ENCODE results near the gene SYNE1.

Gene SYNE1

DNA sequence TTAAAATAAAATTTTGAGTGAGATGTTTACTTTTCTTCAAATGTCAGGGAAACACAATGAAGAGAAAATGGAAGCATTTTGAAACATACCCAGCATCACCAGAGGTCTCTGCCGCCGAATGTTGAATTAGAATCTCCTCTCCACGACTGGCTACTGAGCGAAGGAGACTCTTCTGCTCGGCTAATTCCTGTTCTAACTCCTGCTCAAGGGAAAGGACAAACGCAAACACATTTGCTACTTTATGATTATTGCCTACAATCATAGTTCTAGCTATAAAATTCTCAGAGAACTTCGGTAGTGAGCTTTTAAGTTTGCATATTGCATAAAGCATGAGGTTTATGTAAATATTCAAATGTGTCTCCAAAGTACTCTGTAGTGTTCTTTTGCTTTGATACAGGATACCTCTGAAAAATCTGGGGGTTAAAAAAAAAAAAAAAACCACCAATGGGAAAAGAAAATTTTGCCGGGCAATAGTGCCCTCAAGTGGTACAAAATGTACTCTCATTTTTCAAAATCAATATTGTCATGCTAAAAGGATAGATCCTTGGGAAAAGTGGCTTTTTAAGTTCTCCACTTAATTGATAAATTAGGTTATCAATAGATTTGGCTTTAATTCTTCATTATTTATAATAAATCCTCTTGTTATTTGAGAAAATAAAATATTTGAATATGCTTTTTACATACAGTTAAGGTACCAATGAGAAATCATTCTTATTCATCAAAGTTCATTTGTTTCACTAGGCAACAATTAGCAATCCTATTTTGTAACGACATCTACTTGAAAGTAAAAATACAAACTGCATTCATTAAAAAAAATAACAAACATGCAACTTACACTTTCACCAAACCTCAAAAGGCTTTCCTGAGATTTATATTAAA is 369.0 kb downstream of the SYNE1 start:
- DNase-seq = peak; percentile 36

DNA sequence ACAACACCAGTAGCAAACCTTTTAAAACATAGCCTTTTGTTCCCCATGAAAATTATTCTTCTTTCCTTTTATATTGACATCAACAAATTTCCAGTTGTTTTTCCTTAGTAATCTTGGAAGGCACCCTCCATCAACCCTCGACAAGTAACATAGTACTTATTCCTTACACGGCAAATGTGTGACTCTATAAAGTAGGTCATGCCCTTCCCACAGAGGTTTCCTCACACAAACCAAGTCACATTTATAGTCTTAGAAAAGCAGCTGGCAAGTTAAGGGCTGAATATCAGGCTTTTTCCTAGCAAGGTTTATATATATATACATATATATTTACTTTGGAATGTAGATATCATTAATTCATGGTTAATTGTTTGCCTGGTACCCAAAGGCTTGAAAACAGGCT is 371.5 kb downstream of the SYNE1 start:
- DNase-seq = no peak

DNA sequence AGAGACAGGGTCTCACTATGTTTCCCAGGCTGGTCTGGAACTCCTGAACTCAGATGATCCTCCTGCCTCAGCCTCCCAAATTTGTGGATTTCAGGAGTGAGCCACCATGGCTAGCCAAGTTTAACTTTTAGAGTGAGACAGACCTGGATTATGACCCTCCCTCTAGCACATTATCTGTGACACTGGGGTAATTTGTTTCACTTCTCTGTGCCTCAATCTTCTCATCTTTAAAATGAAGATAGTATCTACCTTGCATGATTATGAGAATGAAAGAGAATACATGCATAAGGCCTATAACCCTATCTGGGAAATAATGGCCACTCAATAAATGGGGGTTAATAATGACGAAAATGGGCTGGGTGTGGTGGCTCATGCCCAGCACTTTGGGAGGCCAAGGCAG is 373.6 kb downstream of the SYNE1 start:
- DNase-seq = no peak

DNA sequence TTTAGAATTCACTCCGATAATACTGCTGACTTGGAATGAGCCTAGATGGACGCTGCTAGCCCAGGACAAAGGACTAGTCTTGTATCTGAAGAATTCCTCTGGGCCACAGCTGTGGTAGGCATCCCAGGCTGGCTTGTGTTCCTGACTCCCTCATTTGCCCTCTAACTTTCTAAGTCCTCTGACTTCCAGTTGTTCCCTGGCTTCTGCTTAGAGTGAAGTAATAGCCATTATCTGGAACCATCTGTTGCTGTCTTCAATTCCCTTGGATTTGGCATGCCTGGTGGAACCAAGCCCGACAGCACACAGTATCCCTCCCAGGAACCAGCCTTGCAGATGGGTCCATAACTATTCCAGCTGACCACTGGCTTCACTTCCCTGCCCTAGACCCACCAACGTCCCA is 376.0 kb downstream of the SYNE1 start:
- no peak for DNase-seq

DNA sequence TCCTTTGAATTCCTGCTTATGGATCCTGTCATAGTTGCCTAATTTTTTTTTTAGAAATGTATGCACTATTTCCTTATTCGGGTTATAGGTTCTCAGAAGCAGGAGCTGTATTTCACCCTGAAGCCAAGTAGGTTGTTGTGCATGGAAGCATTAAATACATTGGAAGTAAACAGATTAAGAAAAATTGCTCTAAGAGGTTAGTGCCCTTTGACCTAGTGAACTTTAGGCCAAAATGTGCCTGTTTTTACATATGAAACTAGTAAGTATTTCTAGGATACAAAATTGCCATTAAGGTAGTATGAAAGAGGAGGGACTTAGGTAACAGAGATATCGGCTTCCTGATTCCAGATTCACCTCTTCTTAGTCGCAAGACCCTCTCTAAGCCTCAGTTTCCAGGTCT is 377.9 kb downstream of the SYNE1 start:
- no peak for DNase-seq

DNA sequence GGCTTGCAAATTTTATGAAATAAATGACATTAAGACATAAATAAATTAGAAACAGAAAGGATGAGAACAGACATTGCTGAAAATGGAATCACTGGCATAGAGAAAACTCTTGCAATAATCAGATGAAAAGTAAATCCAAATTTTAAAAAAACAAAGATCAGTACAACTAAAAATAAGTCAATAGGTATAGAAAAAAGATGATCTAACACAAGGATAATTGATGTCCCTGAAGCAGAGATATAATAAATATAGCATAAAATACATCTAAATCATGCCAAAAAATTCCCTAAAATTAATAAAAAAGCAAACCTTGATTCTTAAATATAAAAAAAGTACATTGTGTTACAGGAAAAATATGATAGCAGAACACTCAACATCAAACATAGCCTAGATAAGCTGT is 379.6 kb downstream of the SYNE1 start:
- no peak for DNase-seq

DNA sequence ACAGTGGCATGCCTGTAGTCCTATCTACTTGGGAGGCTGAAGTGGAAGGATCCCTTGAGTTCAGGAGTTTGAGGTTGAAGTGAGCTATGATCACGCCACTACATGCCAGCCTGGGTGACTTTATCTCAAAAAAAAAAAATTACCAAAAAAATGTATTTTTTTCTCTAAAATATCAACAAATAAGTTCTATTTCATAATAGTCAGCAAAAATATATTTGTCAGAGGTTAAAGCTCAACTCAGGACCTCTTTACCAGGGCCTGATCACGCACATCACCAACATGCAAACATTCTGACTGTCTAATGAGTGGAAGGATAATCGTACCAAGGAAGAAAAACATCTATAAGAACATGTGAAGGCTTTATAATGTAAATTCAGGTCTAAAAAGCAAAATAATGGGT is 387.0 kb downstream of the SYNE1 start:
- no peak for DNase-seq

DNA sequence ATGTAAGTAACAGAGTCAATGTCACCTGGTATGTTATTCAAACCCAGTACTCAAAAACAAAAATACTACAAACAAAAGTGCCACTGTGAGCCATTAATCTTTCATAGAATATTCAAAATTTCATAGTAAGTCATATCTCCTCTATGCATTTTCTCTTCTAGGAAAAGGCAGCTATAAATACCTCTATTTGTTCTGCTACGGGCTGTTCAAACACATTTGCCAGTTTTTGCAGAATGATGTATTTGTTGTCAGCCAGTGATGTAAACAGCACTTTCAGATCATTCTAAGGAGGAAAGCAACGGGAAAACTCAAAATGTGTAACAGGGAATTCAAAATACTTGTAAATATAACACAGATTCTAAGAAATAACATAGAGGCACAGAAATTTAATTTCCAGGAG is 388.2 kb downstream of the SYNE1 start:
- DNase-seq = no peak

DNA sequence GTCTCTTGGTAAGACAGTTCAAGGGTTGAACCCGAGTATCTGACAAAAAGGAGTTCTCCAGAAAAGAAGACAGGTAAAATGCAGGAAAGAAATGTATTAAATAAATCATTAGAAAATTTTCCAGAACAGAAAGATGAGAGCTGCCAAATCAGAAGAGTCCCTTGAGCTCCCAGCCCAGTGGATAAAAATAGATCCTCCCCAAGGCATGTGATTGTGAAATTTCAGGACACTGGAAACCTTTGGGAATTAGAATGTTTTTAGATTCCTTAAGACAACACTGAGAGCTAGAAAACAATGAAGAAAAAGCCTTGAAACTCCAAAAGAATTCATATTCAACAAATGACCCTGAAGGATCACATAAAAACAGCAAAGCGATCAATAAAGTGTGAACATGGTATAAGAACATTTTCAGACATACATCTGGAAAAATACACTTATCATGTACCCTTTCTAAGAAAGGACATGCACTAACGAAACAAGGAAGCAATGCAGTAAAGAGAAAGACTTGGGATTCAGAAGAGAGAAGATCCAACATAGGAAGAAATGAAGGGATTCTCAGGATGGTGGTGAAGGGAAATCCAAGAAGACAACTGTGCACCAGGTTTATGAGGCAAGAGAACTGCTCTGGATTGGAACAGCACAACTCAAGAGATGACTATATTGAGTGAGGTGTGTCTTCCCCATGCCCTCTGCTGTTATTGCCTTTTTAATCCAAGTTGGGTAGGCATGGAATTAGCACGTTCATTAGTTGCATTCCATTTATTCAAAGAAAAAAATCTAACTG is 390.4 kb downstream of the SYNE1 start:
- no peak for DNase-seq

DNA sequence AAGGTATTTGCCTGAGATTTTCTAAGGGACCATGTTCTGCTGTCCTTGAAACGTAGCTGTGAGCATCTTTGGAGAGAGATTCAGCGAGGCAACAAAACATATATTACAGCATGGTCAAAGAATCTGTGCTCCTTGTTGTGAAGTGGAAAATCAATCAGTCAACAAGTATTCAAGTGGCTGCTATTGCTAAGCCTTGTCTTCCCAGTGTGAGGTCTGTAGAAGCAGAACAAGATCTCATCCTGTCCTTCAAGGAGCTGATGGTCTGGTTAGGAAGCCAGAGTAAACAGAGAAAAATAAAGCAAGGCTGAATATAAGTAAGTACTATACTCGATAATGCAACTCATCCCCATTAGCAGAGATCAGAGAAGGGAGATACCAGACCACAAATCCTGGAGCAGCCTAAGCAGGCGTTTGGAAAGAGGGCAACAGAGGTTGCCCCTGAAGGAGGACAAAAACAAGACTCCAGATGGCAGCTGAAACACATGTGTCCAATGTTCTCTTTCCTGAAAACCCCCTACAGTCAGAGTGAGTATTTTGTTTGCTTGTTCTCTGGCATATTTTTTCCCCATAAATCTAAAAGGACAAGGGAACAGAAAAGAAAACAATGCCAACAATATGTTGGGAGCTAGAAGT is 392.0 kb downstream of the SYNE1 start:
- no peak for DNase-seq

DNA sequence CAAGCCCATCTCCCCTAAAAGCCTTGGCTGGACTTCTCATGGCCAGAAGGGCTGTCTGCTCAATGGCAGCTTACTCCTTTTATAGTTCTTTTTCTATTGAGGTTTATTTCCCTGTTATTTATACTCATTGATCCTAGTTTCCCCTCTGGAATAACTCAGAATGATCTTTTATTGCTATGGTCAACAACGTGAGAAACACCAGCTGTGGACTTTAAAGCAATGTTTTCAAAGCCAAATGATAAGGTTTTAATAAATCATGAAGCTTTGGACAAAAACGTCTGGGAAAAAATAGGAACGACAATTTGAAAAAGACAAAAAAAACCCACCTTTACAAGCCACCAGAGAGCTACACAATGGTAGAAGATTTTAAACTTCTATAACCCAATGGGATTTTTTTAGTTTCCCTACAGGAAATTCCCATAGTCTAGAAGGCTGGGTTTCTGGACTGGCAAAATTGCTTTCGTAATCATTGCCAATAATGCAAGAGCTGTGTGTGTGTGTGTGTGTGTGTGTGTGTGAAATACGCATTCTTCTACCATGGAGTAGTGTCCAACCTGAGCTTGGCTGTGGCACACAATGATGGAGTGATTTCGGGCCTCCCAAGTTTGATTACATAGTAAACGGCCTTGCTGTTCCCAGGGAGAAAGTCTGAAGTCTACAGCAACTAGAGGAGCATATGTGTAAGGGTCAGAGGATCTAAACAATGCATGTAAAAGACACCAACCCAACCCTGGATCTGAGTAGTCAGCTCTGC is 396.0 kb downstream of the SYNE1 start:
- no peak for DNase-seq

DNA sequence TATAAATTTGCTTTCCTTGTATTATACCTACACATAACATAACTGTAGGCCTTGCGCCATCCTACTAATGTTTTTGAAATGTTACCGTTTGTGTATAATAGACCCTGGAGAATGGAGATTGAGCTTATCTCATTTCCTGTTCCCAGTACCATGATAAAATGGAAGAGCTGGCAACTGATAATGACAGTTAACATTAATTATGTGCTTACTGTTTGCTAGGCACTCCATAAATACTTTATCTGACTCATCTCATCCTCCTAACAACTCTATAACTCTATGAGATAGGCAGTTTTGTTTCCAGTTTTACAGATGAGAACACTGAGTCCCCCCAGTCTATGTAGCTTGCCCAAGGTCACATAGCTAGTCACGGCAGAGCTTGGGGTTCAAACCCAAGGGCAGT is 396.7 kb downstream of the SYNE1 start:
- no peak for DNase-seq

DNA sequence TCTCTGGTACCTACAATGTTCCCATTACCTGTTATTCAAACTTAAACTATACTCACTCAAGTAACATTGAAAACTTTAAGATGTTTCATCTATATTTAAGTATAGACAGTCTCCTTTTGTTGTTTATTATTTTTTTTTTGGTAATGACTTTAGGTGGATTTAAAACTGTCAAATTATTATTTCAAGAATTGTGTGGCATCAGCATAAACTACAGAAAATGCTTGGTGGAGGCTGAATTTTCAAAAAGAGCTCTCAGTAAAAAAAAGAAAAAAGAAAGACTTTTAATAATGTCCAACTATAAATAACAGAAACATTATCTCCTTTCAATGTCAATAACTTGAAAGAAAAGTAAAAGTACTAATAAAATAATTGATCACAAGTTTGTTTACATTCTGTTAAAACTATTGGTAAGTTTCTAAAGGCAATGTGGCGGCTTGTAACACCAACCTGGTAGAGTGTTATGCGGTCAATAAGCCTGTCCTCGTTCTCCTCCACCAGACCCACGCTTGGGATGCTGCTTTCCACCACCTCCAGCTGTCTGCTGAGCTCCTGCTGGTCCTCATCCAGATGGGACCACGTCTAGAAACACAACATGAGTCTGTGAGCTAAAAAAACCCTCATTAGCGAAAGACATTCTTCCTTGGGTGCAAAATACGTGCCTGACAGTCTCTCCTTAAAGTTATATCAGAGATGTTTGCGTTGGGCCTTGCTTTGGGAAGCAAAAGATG is 400.6 kb downstream of the SYNE1 start:
- no peak for DNase-seq

DNA sequence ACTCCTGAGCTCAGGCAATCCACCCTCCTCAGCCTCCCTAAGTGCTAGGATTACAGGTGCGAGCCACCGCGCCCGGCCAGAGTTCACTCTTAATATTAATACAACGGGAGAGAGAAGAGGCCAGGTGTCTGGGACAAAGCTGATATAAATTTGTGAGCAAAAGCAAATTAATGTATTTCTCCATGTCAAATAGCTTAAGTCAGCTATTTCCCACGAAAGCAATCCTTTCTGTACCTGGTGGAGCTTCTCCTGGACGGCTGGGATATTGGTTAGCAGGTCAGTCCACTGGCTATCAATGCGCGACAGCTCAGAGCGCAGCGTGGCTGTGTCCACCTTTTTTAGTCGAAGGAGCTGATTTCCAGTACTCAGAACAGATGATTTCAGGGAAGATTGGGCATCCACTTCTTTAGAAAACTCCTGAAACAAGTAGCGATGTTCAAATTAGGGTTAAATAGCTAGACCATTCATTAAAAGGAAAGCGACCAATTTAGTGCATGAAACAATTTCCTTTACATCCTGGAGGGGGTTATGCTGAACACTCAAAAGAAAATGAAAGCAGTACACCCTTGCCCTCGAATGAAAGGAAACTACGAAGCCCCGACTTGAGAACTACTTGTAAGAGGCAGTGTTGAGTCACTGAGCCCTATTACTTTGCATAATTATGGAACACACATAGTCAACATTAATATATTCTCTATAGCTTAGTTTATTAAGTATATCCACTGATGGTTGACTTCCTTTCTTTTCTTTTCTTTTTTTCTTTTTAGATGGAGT is 403.4 kb downstream of the SYNE1 start:
- DNase-seq = peak; percentile 47

DNA sequence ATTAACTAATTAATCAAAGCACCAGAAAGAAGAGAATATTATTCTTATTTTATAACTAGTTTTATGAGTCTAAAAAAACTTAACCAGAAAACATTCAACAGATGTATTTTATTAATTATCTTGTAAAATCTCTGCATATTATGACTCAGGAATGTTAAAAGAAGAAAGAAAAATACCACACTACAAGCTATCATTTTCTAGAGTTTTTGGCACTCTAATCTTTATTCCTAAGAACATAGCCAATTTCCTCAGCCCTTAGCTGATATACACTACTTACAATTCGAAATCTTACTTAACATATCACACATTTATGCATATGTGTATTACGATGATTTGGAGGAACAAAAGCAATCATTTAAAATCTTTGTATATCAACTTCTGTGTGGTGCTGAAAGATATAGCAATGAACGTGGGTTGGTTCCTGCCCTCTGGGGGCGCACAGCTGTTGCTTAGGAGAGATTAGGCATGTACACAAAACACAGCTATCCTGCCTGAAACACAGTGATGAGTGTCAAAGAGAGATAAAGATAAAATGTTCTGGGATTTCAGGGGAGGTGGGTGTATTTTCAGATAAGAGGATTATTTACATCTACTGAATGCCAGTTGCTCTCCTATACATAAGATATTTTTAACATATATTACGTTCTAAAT is 404.5 kb downstream of the SYNE1 start:
- DNase-seq = peak; percentile 31

DNA sequence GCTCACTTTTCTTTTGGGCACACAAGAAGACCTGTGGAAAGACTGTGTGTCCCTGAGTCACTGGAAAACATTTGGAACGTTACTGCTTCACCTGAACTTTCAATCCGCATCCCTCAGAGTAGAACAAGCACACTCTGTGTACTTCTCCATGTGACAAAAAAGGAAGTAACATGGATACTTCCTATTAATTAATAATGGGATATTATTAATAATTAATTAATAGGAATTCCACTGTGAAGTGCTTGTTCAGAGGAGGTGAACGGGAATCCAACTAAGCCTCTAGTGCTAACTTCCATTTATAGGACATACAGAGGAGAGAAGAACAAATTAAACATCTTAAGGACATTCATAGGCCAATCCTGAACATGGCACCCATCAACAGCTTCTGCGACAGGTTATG is 407.8 kb downstream of the SYNE1 start:
- no peak for DNase-seq

DNA sequence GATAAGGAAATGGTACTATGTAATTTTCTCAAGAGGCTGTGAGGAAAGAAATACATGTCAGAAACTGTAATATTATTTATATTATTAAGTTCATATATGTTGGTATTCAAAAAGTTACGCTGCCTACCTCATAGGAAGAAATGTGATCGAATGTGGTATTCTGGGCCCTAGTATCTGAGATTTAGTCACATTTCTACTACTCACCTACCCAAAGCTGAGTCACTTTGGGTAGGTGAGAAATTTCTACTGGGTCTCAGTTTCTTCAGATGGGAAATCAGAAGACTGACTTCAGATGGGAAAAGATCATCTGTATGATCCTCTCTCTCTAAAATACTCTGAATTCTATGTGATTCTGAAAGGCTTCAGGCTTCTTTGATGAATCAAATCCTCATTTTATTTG is 411.0 kb downstream of the SYNE1 start:
- DNase-seq = no peak

DNA sequence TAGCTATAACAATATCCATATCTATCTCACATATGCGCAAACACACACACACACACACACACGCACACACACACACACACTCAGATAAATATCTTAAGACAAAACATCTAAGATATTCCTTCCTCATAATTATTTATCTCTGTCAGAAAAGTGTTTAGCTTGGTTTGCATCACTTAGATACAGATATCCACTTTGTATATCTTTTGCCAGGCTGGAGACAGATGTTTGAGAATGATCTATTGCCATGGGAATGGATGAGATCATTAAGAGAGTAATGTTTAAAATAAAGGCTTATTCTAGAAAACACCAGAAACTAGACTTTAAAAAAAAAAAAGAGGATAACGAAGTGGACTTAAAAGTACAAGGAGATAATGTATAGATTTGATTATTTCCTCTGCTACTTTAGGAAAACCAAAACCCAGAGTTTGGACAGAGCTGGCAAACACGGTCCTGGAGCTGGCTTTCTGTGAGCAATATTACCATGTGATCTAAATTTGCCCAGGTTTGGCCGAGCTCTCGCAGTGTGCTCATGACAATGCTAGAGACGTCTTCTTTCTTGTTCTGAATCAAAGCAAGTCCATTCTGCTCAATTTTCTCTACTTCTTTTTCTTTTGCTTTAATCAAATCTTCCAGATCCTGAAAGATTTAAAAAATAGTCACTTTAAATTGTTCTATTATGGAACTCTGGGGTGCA is 411.8 kb downstream of the SYNE1 start:
- DNase-seq = no peak

DNA sequence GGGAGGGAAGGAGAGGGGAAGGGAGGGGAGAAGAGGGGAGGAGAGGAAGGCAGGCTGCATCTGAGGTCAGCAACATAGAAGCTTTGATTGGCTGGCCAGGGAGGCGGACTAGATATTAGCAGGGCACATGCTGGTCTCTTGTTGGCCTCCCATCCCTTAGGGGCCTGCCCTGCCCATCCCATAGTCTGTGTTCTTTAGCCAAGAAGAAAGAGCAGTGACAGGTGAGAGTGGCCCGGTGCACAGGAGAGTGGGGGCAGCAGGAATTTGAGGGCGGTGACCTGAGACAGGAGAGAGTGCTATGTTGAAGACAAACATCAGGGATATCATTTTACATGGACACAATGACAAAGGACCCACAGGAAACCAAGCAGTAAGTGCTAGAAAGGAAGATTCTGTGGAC is 413.5 kb downstream of the SYNE1 start:
- DNase-seq = no peak

Data from CD4-positive, alpha-beta T cell treated with Interleukin-17A for 4 hours (primary cell).